ENCODE results near the gene RBM23.
"Not testable (repeated sequence)": the region's sequence is repeated elsewhere in the genome, so short reads cannot be mapped to it uniquely, and the experiment has no call there.

The RBM23 gene

GRCh38 chr14:22929104-22929960, 10.4 kb upstream of the RBM23 start, which contains the start of gene PRMT5:
Gene PRMT5 (minus strand): TSS chr14:22929376. CDS start chr14:22929361, 15 bp downstream.
- ATAC-seq (replicated peaks) = peak; percentile 94
- H3K9me3 Mint-ChIP-seq = no peaks in the 10 kb centered on the region
- DNase-seq = peak; percentile 96 to 99 (median 98)
- peaks cover 11% of the 10 kb centered on the region for H3K36me3 Mint-ChIP-seq (ENCODE audit: insufficient read depth)
- peaks cover 5 to 17% of the 10 kb centered on the region in 2 donors for H3K4me1 Mint-ChIP-seq (ENCODE audit: low read depth in 2 of 2)
- H3K4me3 Mint-ChIP-seq = no peak within 1 kb of the TSS
- no peak within 1 kb of the TSS for H3K27ac Mint-ChIP-seq
- no peaks in the 10 kb centered on the region for H3K27me3 Mint-ChIP-seq

GRCh38 chr14:22928237-22929103, 9.5 kb upstream of the RBM23 start:
- Mint-ChIP-seq H3K36me3 (ENCODE audit: insufficient read depth) (peaks cover 16% of the 10 kb centered on the region), H3K4me3 (no peak overlapping the region), H3K27ac (no peak overlapping the region), H3K9me3 (no peaks in the 10 kb centered on the region), H3K4me1 (ENCODE audit: low read depth in 2 of 2) (peaks cover 5 to 20% of the 10 kb centered on the region in 2 donors), H3K27me3 (no peaks in the 10 kb centered on the region)
- ATAC-seq (replicated peaks) = no peak
- no peak for DNase-seq

- peaks cover 20% of the 10 kb centered on the region for H3K36me3 Mint-ChIP-seq (ENCODE audit: insufficient read depth)
- no peaks in the 10 kb centered on the region for H3K27me3 Mint-ChIP-seq
- H3K4me3 Mint-ChIP-seq = no peak overlapping the region
- H3K27ac Mint-ChIP-seq = no peak overlapping the region
- ATAC-seq (replicated peaks) = no peak
- no peaks in the 10 kb centered on the region for H3K9me3 Mint-ChIP-seq
- no peak for DNase-seq
- peaks cover 5 to 20% of the 10 kb centered on the region in 2 donors for H3K4me1 Mint-ChIP-seq (ENCODE audit: low read depth in 2 of 2)
Observed at GRCh38 chr14:22926316-22926715, 7.4 kb upstream of the RBM23 start.

GRCh38 chr14:22925513-22925912, 6.6 kb upstream of the RBM23 start:
- Mint-ChIP-seq H3K27ac (no peak overlapping the region), H3K27me3 (no peaks in the 10 kb centered on the region), H3K9me3 (no peaks in the 10 kb centered on the region), H3K36me3 (ENCODE audit: insufficient read depth) (peaks cover 20% of the 10 kb centered on the region), H3K4me3 (no peak overlapping the region), H3K4me1 (ENCODE audit: low read depth in 2 of 2) (peaks cover 5 to 20% of the 10 kb centered on the region in 2 donors)
- DNase-seq = no peak
- no peak for ATAC-seq (replicated peaks)

- peaks cover 31% of the 10 kb centered on the region for H3K36me3 Mint-ChIP-seq (ENCODE audit: insufficient read depth)
- H3K27ac Mint-ChIP-seq = no peak overlapping the region
- ATAC-seq (replicated peaks) (no peak), DNase-seq (no peak)
- H3K4me3 Mint-ChIP-seq = no peak overlapping the region
- peaks cover 14 to 24% of the 10 kb centered on the region in 2 donors for H3K4me1 Mint-ChIP-seq (ENCODE audit: low read depth in 2 of 2)
- H3K27me3 Mint-ChIP-seq = no peaks in the 10 kb centered on the region
- H3K9me3 Mint-ChIP-seq = no peaks in the 10 kb centered on the region
Observed at GRCh38 chr14:22923746-22924145, 4.8 kb upstream of the RBM23 start.

GRCh38 chr14:22922294-22922693, 3.3 kb upstream of the RBM23 start:
- H3K27me3 Mint-ChIP-seq = no peaks in the 10 kb centered on the region
- H3K36me3 Mint-ChIP-seq (ENCODE audit: insufficient read depth) = peaks cover 44% of the 10 kb centered on the region
- ATAC-seq (replicated peaks) (no peak), DNase-seq (no peak)
- H3K4me1 Mint-ChIP-seq (ENCODE audit: low read depth in 2 of 2) = peaks cover 25 to 30% of the 10 kb centered on the region in 2 donors
- no peak overlapping the region for H3K4me3 Mint-ChIP-seq
- H3K27ac Mint-ChIP-seq = peak overlapping the region in 1 of 2 donors; percentile 25
- no peaks in the 10 kb centered on the region for H3K9me3 Mint-ChIP-seq

GRCh38 chr14:22920697-22921096, 1.7 kb upstream of the RBM23 start:
- Mint-ChIP-seq H3K27me3 (no peaks in the 10 kb centered on the region), H3K4me1 (ENCODE audit: low read depth in 2 of 2) (peaks cover 20 to 30% of the 10 kb centered on the region in 2 donors), H3K4me3 (no peak overlapping the region), H3K36me3 (ENCODE audit: insufficient read depth) (peaks cover 43% of the 10 kb centered on the region), H3K9me3 (no peaks in the 10 kb centered on the region), H3K27ac (peak overlapping the region in 1 of 2 donors; percentile 100)
- ATAC-seq (replicated peaks) = no peak
- no peak for DNase-seq

GRCh38 chr14:22919601-22919921, 612 bp upstream of the RBM23 start:
- Mint-ChIP-seq H3K27ac (peak overlapping the region; percentile 100), H3K4me3 (peak overlapping the region; percentile 98 to 99), H3K9me3 (no peaks in the 10 kb centered on the region), H3K36me3 (ENCODE audit: insufficient read depth) (peaks cover 51% of the 10 kb centered on the region), H3K27me3 (no peaks in the 10 kb centered on the region), H3K4me1 (ENCODE audit: low read depth in 2 of 2) (peaks cover 20 to 33% of the 10 kb centered on the region in 2 donors)
- ATAC-seq (replicated peaks) (no peak), DNase-seq (no peak)

GRCh38 chr14:22915886-22916521, 2.9 kb downstream of the RBM23 start:
- Mint-ChIP-seq H3K4me3 (no peak overlapping the region), H3K27me3 (no peaks in the 10 kb centered on the region), H3K9me3 (no peaks in the 10 kb centered on the region), H3K4me1 (ENCODE audit: low read depth in 2 of 2) (peaks cover 23 to 50% of the 10 kb centered on the region in 2 donors), H3K27ac (peak overlapping the region; percentile 31 to 100), H3K36me3 (ENCODE audit: insufficient read depth) (peaks cover 75% of the 10 kb centered on the region)
- DNase-seq = no peak
- no peak for ATAC-seq (replicated peaks)

- H3K4me1 Mint-ChIP-seq (ENCODE audit: low read depth in 2 of 2) = peaks cover 22 to 50% of the 10 kb centered on the region in 2 donors
- not testable (repeated sequence) for ATAC-seq (replicated peaks); H3K9me3 Mint-ChIP-seq; H3K4me3 Mint-ChIP-seq; DNase-seq; H3K27ac Mint-ChIP-seq; H3K27me3 Mint-ChIP-seq
- H3K36me3 Mint-ChIP-seq (ENCODE audit: insufficient read depth) = peaks cover 82% of the 10 kb centered on the region
Observed at GRCh38 chr14:22914836-22915235, 4.1 kb downstream of the RBM23 start.

GRCh38 chr14:22910916-22911315, 8.0 kb downstream of the RBM23 start:
- DNase-seq = no peak
- peaks cover 83% of the 10 kb centered on the region for H3K36me3 Mint-ChIP-seq (ENCODE audit: insufficient read depth)
- peaks cover 10 to 30% of the 10 kb centered on the region in 2 donors for H3K4me1 Mint-ChIP-seq (ENCODE audit: low read depth in 2 of 2)
- H3K27me3 Mint-ChIP-seq = no peaks in the 10 kb centered on the region
- no peak overlapping the region for H3K27ac Mint-ChIP-seq
- no peaks in the 10 kb centered on the region for H3K9me3 Mint-ChIP-seq
- ATAC-seq (replicated peaks) = no peak
- no peak overlapping the region for H3K4me3 Mint-ChIP-seq

- H3K4me1 Mint-ChIP-seq (ENCODE audit: low read depth in 2 of 2) = peaks cover 10 to 24% of the 10 kb centered on the region in 2 donors
- H3K27ac Mint-ChIP-seq = no peak overlapping the region
- no peak for DNase-seq
- no peaks in the 10 kb centered on the region for H3K27me3 Mint-ChIP-seq
- no peaks in the 10 kb centered on the region for H3K9me3 Mint-ChIP-seq
- H3K4me3 Mint-ChIP-seq = no peak overlapping the region
- peaks cover 86% of the 10 kb centered on the region for H3K36me3 Mint-ChIP-seq (ENCODE audit: insufficient read depth)
- no peak for ATAC-seq (replicated peaks)
Observed at GRCh38 chr14:22908601-22909000, 10.3 kb downstream of the RBM23 start.

GRCh38 chr14:22907429-22907828, 11.5 kb downstream of the RBM23 start:
- no peaks in the 10 kb centered on the region for H3K9me3 Mint-ChIP-seq
- no peak overlapping the region for H3K27ac Mint-ChIP-seq
- H3K36me3 Mint-ChIP-seq (ENCODE audit: insufficient read depth) = peaks cover 87% of the 10 kb centered on the region
- peaks cover 7 to 19% of the 10 kb centered on the region in 2 donors for H3K4me1 Mint-ChIP-seq (ENCODE audit: low read depth in 2 of 2)
- DNase-seq (no peak), ATAC-seq (replicated peaks) (no peak)
- H3K27me3 Mint-ChIP-seq = no peaks in the 10 kb centered on the region
- H3K4me3 Mint-ChIP-seq = no peak overlapping the region

Measured in effector memory CD8-positive, alpha-beta T cell (primary cell).